ENCODE measurements around the gene PAM. TPM values are rescaled to one million over a fixed set of nuclear protein-coding genes. Genes with fewer than 3 reads are reported as not detected.
"Not testable (repeated sequence)": the region's sequence is repeated elsewhere in the genome, so short reads cannot be mapped to it uniquely, and the experiment has no call there.

Gene PAM
- total RNA-seq, 1 experiment from 2014 or later = 110 TPM

DNA sequence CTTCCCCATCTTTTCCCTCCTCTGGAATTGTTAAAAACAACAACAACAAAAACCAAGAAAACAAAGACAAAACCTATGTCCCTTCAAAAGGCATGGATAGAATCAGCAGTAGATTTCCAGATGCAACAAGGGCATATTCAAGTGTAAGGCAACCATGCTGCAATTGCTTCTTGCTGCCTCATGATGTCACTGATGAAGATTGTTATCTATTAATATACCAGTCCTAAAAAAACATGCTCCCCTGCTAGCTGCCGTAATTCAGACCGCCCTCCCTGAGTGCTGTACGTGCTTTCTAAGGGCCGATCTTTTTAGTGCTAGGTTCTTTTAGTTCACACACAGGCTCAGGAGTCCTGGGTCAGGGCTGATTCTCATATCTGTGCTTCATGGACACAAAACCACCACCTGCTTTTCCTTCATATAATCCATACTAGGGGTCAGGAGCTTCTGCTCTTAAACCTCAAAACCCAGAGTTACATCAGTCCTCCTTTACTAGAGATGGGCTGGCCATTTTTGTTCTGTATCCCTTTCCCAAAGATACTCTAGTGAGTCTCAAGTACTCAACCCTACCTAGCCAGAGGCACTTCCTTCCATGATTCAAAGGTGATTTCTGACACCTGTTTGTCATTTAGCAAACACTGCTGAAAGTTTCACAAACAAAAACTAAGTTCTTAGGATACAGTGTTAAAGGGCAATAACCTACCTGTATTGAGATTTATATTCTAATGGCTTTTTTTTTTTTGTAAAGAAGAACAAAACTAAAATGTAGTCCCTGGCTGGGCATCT, 282.8 kb downstream of the PAM start:
- no peak for DNase-seq (ENCODE audit: low read depth)

- peak; percentile 53 for DNase-seq (ENCODE audit: low read depth)
Measured at GRCh38 chr5:103041071-103041676, 286.1 kb downstream of the PAM start.

- not testable (repeated sequence) for DNase-seq (ENCODE audit: low read depth)
Measured at GRCh38 chr5:103046706-103047105, 291.6 kb downstream of the PAM start.

DNA sequence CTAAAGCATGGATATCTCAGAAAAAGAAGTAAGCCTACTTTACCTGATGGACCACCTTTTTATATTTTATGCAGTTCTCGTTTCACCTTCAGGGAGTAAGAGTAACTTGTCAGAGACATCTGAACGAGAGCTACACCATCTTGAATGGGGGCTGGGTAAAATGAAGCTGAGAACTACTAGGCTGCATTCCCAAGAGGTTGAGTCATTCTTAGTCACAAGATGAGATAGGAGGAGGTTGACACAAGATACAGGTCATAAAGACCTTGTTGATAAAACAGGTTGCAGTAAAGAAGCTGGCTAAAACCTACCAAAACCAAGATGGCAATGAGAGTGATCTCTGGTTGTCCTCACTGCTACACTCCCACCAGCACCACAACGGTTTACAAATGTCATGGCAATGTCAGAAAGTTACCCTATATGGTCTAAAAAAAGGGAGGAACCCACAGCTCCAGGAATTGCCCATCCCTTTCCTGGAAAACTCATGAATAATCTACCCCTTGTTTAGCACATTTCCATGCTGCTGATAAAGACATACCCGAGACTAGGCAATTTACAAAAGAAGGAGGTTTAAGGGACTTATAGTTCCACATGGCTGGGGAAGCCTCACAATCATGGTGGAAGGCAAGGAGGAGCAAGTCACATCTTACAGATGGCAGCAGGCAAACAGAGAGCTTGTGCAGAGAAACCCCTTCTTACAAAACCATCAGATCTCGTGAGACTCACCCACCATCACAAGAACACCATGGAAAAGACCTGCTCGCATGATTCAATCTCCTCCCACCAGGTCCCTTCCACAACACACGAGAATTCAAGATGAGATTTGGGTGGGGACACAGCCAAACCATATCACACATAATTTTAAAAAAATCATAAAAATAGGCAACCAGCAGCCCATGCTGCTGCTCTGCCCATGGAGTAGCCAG, 302.4 kb downstream of the PAM start:
- peak; percentile 74 for DNase-seq (ENCODE audit: low read depth)

- no peak for DNase-seq (ENCODE audit: low read depth)
Measured at GRCh38 chr5:103059525-103059924, 304.4 kb downstream of the PAM start.

DNA sequence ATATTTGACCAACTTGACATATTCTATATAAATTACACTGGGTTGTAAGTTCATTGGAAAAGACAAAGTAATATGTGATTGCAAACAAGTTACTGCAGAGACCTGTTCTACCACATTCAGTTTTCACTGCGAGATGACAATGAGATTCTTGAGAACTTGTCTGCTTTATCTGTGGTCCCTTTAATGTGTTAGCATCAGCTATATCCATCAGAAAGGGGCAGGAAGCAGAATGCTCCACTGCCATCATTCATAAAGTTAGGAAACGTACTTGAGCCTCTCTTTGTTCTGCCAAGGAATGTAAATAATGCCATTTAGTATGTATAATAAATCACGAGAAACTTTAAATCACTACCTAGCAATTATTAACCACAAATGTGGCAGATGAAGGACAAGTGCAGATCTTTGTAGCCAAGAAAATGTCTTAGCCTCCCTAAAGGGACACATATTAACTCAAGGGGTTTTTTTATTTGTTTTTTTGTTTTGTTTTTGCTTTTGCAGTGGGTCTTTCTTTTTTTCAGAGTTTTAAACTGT, 305.4 kb downstream of the PAM start:
- DNase-seq (ENCODE audit: low read depth) = no peak

- DNase-seq (ENCODE audit: low read depth) = no peak
Measured at GRCh38 chr5:103066326-103066725, 311.2 kb downstream of the PAM start.

GRCh38 chr5:103073500-103073899, 318.4 kb downstream of the PAM start:
- DNase-seq (ENCODE audit: low read depth) = not testable (repeated sequence)

DNA sequence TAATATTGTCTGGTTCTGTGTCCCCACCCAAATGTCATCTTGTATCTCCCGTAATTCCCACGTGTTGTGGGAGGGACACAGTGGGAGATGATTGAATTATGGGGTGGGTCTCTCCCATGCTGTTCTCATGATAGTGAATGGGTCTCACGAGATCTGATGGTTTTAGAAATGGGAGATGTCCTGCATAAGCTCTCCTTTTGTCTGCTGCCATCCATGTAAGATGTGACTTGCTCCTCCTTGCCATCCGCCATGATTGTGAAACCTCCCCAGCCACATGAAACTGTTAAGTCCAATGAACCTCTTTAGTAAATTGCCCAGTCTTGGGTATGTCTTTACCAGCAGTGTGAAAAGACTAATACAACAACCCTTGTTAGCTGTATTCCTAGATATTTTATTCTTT, 320.3 kb downstream of the PAM start:
- DNase-seq (ENCODE audit: low read depth) = no peak
